ENCODE results near the gene ZBTB16. TPM values are rescaled to one million over a fixed set of nuclear protein-coding genes. Genes with fewer than 3 reads are reported as not detected.
A peak's percentile ranks its signal among the peaks of the same experiment; 100 is the strongest.

ZBTB16 gene
- polyA plus RNA-seq, 3 donors = 4.1 to 12.3 (median 8.3) TPM

DNA sequence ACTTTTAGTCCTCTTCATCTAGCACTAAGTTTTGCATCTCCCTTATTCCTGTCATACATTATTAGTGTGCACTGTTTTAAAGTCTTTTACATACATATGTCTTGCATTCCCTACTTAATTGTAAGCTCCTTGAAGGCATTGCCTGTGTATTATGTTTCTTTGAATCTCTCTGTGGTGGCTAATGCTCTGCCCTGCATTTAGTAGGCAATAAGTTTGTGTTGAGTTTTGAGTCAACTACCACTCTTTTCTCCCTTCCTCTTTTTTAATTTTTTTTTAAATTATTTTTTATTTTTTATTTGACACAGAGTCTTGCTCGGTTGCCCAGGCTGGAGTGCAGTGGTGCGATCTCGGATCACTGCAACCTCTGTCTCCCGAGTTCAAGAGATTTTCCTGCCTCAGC lies 78.9 kb downstream of the ZBTB16 start:
- no peaks in the 10 kb centered on the region for H3K9me3 ChIP-seq (replicated peaks in 1 of 2; ENCODE audit: control insufficient read depth in 1 of 2, insufficient read depth in 1 of 2, low read length in 2 of 2)
- H3K79me2 ChIP-seq (ENCODE audit: insufficient read depth, low read length) = peaks cover 12% of the 10 kb centered on the region
- H3K27me3 Mint-ChIP-seq (ENCODE audit: low read depth in 3 of 3) = peaks cover 0 to 2% (median 1%) of the 10 kb centered on the region in 3 donors
- no peak overlapping the region for H2AFZ ChIP-seq (ENCODE audit: insufficient read depth, low read depth, low read length, poor library complexity, severe bottlenecking)
- no CpG with 5 or more reads among the region's 4 CpGs for WGBS (ENCODE audit: insufficient coverage)
- peak overlapping the region in 3 of 7 donors; percentile 89 to 95 (median 94) for H3K27ac Mint-ChIP-seq
- H3K36me3 ChIP-seq (replicated peaks in 1 of 2; ENCODE audit: control insufficient read depth in 1 of 2, insufficient read depth in 2 of 2, low read length in 2 of 2) = no peaks in the 10 kb centered on the region
- no peak overlapping the region for H3K9ac ChIP-seq (ENCODE audit: insufficient read depth, low read length, poor library complexity, severe bottlenecking)
- intact Hi-C loops (cut with micrococcal nuclease) = loop anchor here in 1 of 2 donors (10.0 kb wide), 1 partner anchor 54 kb away; no protein-coding TSS in a partner anchor
- H3K9me3 Mint-ChIP-seq = peaks cover 0 to 3% (median 0%) of the 10 kb centered on the region in 7 donors
- peaks cover 80% of the 10 kb centered on the region for H3K4me1 Mint-ChIP-seq
- H3K36me3 Mint-ChIP-seq = peaks cover 8 to 11% of the 10 kb centered on the region in 2 donors
- H3K27ac ChIP-seq (ENCODE audit: low read depth in 1 of 2, low read length in 2 of 2) = peak overlapping the region in 1 of 2 donors; percentile 60
- DNase-seq = no peak
- no peaks in the 10 kb centered on the region for H3K27me3 ChIP-seq (ENCODE audit: control insufficient read depth in 2 of 2, insufficient read depth in 2 of 2, low read length in 2 of 2)
- peak overlapping the region in 1 of 2 donors; percentile 88 for H3K4me3 Mint-ChIP-seq
- peaks cover 62 to 65% of the 10 kb centered on the region in 2 donors for H3K4me1 ChIP-seq (ENCODE audit: control insufficient read depth in 1 of 2, insufficient read depth in 2 of 2, low read length in 2 of 2)
- TF ChIP-seq, protein P1, sequence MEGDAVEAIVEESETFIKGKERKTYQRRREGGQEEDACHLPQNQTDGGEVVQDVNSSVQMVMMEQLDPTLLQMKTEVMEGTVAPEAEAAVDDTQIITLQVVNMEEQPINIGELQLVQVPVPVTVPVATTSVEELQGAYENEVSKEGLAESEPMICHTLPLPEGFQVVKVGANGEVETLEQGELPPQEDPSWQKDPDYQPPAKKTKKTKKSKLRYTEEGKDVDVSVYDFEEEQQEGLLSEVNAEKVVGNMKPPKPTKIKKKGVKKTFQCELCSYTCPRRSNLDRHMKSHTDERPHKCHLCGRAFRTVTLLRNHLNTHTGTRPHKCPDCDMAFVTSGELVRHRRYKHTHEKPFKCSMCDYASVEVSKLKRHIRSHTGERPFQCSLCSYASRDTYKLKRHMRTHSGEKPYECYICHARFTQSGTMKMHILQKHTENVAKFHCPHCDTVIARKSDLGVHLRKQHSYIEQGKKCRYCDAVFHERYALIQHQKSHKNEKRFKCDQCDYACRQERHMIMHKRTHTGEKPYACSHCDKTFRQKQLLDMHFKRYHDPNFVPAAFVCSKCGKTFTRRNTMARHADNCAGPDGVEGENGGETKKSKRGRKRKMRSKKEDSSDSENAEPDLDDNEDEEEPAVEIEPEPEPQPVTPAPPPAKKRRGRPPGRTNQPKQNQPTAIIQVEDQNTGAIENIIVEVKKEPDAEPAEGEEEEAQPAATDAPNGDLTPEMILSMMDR (IDR thresholded peaks at IDR 0.05) = no peak
- no peak overlapping the region for H3K4me3 ChIP-seq (replicated peaks in 1 of 3; ENCODE audit: low read depth in 2 of 3, low read length in 3 of 3)
- no peaks in the 10 kb centered on the region for H4K20me1 ChIP-seq (ENCODE audit: insufficient read depth, low read length)
- H3K4me2 ChIP-seq (replicated peaks; ENCODE audit: extremely low read depth, low read length, poor library complexity, severe bottlenecking) = no peak overlapping the region

GRCh38 chr11:114140826-114141225 lies 81.3 kb downstream of the ZBTB16 start:
- Histone ChIP-seq H3K4me1 (ENCODE audit: control insufficient read depth in 1 of 2, insufficient read depth in 2 of 2, low read length in 2 of 2) (peaks cover 46 to 52% of the 10 kb centered on the region in 2 donors), H3K4me2 (replicated peaks; ENCODE audit: extremely low read depth, low read length, poor library complexity, severe bottlenecking) (no peak overlapping the region), H3K9me3 (replicated peaks in 1 of 2; ENCODE audit: control insufficient read depth in 1 of 2, insufficient read depth in 1 of 2, low read length in 2 of 2) (no peaks in the 10 kb centered on the region), H3K4me3 (replicated peaks in 1 of 3; ENCODE audit: low read depth in 2 of 3, low read length in 3 of 3) (no peak overlapping the region), H3K27me3 (ENCODE audit: control insufficient read depth in 2 of 2, insufficient read depth in 2 of 2, low read length in 2 of 2) (no peaks in the 10 kb centered on the region), H3K27ac (ENCODE audit: low read depth in 1 of 2, low read length in 2 of 2) (no peak overlapping the region), H2AFZ (ENCODE audit: insufficient read depth, low read depth, low read length, poor library complexity, severe bottlenecking) (no peak overlapping the region), H3K79me2 (ENCODE audit: insufficient read depth, low read length) (peaks cover 15% of the 10 kb centered on the region), H3K36me3 (replicated peaks in 1 of 2; ENCODE audit: control insufficient read depth in 1 of 2, insufficient read depth in 2 of 2, low read length in 2 of 2) (no peaks in the 10 kb centered on the region), H3K9ac (ENCODE audit: insufficient read depth, low read length, poor library complexity, severe bottlenecking) (no peak overlapping the region), H4K20me1 (ENCODE audit: insufficient read depth, low read length) (no peaks in the 10 kb centered on the region)
- Mint-ChIP-seq H3K27ac (peak overlapping the region in 1 of 7 donors; percentile 41), H3K27me3 (ENCODE audit: low read depth in 3 of 3) (peaks cover 0 to 2% (median 1%) of the 10 kb centered on the region in 3 donors), H3K36me3 (peaks cover 11 to 12% of the 10 kb centered on the region in 2 donors), H3K9me3 (peaks cover 0 to 3% (median 0%) of the 10 kb centered on the region in 7 donors), H3K4me1 (peaks cover 70% of the 10 kb centered on the region), H3K4me3 (no peak overlapping the region)
- DNase-seq = no peak
- TF ChIP-seq, protein P1 (IDR thresholded peaks at IDR 0.05) = no peak
- intact Hi-C loops (cut with micrococcal nuclease) = no loop called here
- WGBS (ENCODE audit: insufficient coverage) = 85% methylated on average over 13 of the region's 13 CpGs
